GM23338 (cell line): ENCODE data around the gene PPP2R1A. TPM values are rescaled to one million over a fixed set of nuclear protein-coding genes. Genes with fewer than 3 reads are reported as not detected.

ENCODE experiments used
- ATAC-seq: fragments of 200-7000 bp; cut with Tn5 transposase; 3 replicates; pipeline ENCODE4 v1.9.1; 2020
- DNase-seq: peaks from one replicate; pipeline ENCODE4 v3.0.0-alpha.2; 2015; ENCODE audit warnings: low spot score
- H2AFZ ChIP-seq: fragments of 200-600 bp; sonication (generic); 2 replicates; pipeline ENCODE4 v1.8.0; 2016; ENCODE audit warnings: antibody characterized with exemption, mild to moderate bottlenecking, moderate library complexity
- H3F3A ChIP-seq: fragments of 200-600 bp; sonication (generic); replicated peaks from 2 replicates; pipeline ENCODE4 v1.8.0; 2017; ENCODE audit warnings: antibody characterized with exemption, mixed run types, low read depth
- H3K27ac ChIP-seq: fragments of 200-600 bp; sonication (generic); 2 replicates; pipeline ENCODE4 v1.6.1; 2016; ENCODE audit warnings: low read depth
- H3K27me3 ChIP-seq: fragments of 200-600 bp; sonication (generic); 2 replicates; pipeline ENCODE4 v1.8.0; 2016; ENCODE audit warnings: mild to moderate bottlenecking, mixed run types, moderate library complexity; ENCODE audit not compliant: insufficient read depth
- H3K36me3 ChIP-seq: fragments of 200-600 bp; sonication (generic); 2 replicates; pipeline ENCODE4 v1.8.0; 2016; ENCODE audit warnings: mild to moderate bottlenecking; ENCODE audit not compliant: insufficient read depth
- H3K4me1 ChIP-seq: fragments of 200-600 bp; sonication (generic); 2 replicates; pipeline ENCODE4 v1.8.0; 2016; ENCODE audit warnings: mild to moderate bottlenecking, moderate library complexity; ENCODE audit not compliant: insufficient read depth
- H3K4me2 ChIP-seq: fragments of 200-600 bp; sonication (generic); 2 replicates; pipeline ENCODE4 v1.7.1; 2017; ENCODE audit warnings: mixed run types
- H3K4me3 ChIP-seq: fragments of 200-600 bp; sonication (generic); 2 replicates; pipeline ENCODE4 v1.6.1; 2016; ENCODE audit warnings: mixed run types
- H3K79me2 ChIP-seq: fragments of 200-600 bp; sonication (generic); replicated peaks from 2 replicates; pipeline ENCODE4 v1.8.0; 2017; ENCODE audit warnings: mild to moderate bottlenecking; ENCODE audit not compliant: insufficient read depth
- H3K9me2 ChIP-seq: fragments of 200-600 bp; sonication (generic); 2 replicates; pipeline ENCODE4 v1.8.0; 2017; ENCODE audit not compliant: insufficient read depth
- H4K20me1 ChIP-seq: fragments of 200-600 bp; sonication (generic); replicated peaks from 2 replicates; pipeline ENCODE4 v1.8.0; 2017; ENCODE audit warnings: mild to moderate bottlenecking; ENCODE audit not compliant: insufficient read depth
- H3K27ac Mint-ChIP-seq: 2 replicates; pipeline ENCODE4 v1.8.0; 2020; ENCODE audit warnings: inconsistent platforms, mild to moderate bottlenecking, moderate library complexity, mixed read lengths
- H3K27me3 Mint-ChIP-seq: 3 replicates; pipeline ENCODE4 v1.8.0; 2022; ENCODE audit warnings: low read depth, mild to moderate bottlenecking, moderate library complexity, mixed read lengths, inconsistent platforms; ENCODE audit not compliant: insufficient read depth, poor library complexity
- H3K36me3 Mint-ChIP-seq: 3 replicates; pipeline ENCODE4 v1.8.0; 2021; ENCODE audit warnings: low read depth, mild to moderate bottlenecking, inconsistent platforms, moderate library complexity, mixed read lengths
- H3K4me1 Mint-ChIP-seq: 3 replicates; pipeline ENCODE4 v1.8.0; 2020; ENCODE audit warnings: mild to moderate bottlenecking, inconsistent platforms, mixed read lengths
- H3K4me3 Mint-ChIP-seq: 3 replicates; pipeline ENCODE4 v1.8.0; 2021; ENCODE audit warnings: moderate library complexity, mild to moderate bottlenecking, inconsistent platforms, mixed read lengths
- H3K9me3 Mint-ChIP-seq: 3 replicates; pipeline ENCODE4 v1.8.0; 2020; ENCODE audit warnings: moderate library complexity, mild to moderate bottlenecking, inconsistent platforms, mixed read lengths
- CREB1 ChIP-seq: fragments of 250-450 bp; sonication (Bioruptor Pico); IDR thresholded peaks from 2 replicates; pipeline ENCODE4 v1.5.0; 2020; ENCODE audit warnings: low read depth, mild to moderate bottlenecking, moderate library complexity
- EZH2 ChIP-seq: fragments of 200-600 bp; sonication (generic); IDR thresholded peaks from one replicate; pipeline ENCODE4 v1.8.0; 2017; ENCODE audit warnings: antibody characterized with exemption, mild to moderate bottlenecking, low read depth; ENCODE audit not compliant: unreplicated experiment
- JUNB ChIP-seq: IDR thresholded peaks from one replicate; pipeline ENCODE4 v1.6.1; 2016; ENCODE audit warnings: antibody characterized with exemption; ENCODE audit not compliant: unreplicated experiment
- POLR2AphosphoS5 ChIP-seq: IDR thresholded peaks from 2 replicates; pipeline ENCODE4 v1.6.1; 2016; ENCODE audit warnings: antibody characterized with exemption, low read depth
- STAT1 ChIP-seq: IDR thresholded peaks from one replicate; pipeline ENCODE4 v1.6.1; 2016; ENCODE audit warnings: antibody characterized with exemption; ENCODE audit not compliant: unreplicated experiment
- ZNF114 ChIP-seq: fragments of 250-450 bp; sonication (Bioruptor Pico); IDR thresholded peaks from 2 replicates; pipeline ENCODE4 v1.5.0; 2020; ENCODE audit warnings: mild to moderate bottlenecking, moderate library complexity
- ZNF331 ChIP-seq: fragments of 250-450 bp; sonication (Bioruptor Pico); IDR thresholded peaks from 2 replicates; pipeline ENCODE4 v1.5.0; 2020; ENCODE audit warnings: low read depth, mild to moderate bottlenecking, moderate library complexity
- polyA plus RNA-seq: library from polyadenylated mRNA; unstranded; fragments of >200 nt; fragmentation: Nextera tagmentation; extraction: Ambion mirVana; gene quantifications from 2 replicates; pipeline ENCODE4 v1.2.1, GENCODE V29; 2016
- total RNA-seq: library from RNA; depleted of rRNA; stranded (reverse); fragments of >200 nt; shearing (Covaris generic); gene quantifications from 2 replicates; pipeline ENCODE4 v1.2.3, GENCODE V29; 2014
- TF ChIP-seq, protein P1 (sequence below): IDR thresholded peaks from 2 replicates; pipeline ENCODE4 v1.6.1; 2016; ENCODE audit warnings: antibody characterized with exemption
- TF ChIP-seq, protein P2 (sequence below): fragments of 250-450 bp; sonication (Bioruptor Pico); IDR thresholded peaks from 2 replicates; pipeline ENCODE4 v1.5.0; 2020; ENCODE audit warnings: mild to moderate bottlenecking, moderate library complexity

Gene PPP2R1A
- total and polyA plus RNA-seq, 2 experiments from 2014 or later: 212 to 381 TPM

DNA sequence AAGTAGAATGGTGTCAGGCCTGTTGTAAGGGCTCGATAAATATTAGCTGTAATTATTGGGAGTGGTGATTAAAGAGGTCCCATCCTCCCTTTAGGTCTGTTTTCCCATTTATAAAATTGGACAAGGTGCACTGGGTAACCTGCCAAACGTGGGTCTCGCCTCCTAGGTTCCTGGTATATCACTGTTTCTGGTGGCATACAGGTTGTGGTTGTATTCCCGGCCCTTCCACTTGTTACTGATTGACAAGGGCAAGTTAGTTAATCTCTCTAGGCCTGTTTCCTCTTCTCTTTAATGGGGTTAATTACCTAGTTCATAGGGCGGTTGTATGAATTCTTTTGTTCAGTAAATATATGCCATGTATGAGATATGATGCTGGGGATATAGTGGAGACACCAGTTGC is 1.5 kb downstream of the PPP2R1A start:
- Histone ChIP-seq H3K27me3 (no peaks in the 10 kb centered on the region), H3K4me3 (peak overlapping the region; percentile 63), H3K4me2 (peak overlapping the region; percentile 97), H4K20me1 (peaks cover 19% of the 10 kb centered on the region), H3F3A (no peaks in the 10 kb centered on the region; the same call in 1 of the 2 replicates), H3K27ac (peak overlapping the region; percentile 74; the same call in 1 of the 2 replicates), H3K79me2 (peaks cover 61% of the 10 kb centered on the region), H3K4me1 (peaks cover 18% of the 10 kb centered on the region), H3K36me3 (peaks cover 11% of the 10 kb centered on the region), H3K9me2 (no peaks in the 10 kb centered on the region), H2AFZ (no peak overlapping the region)
- H3K27me3 Mint-ChIP-seq: peaks cover 10% of the 10 kb centered on the region
- ATAC-seq: no peak
- TF ChIP-seq POLR2AphosphoS5 (no peak), JUNB (no peak), EZH2 (no peak), ZNF331 (CRISPR knock-in tag) (no peak), ZNF114 (CRISPR knock-in tag) (no peak), CREB1 (CRISPR knock-in tag) (no peak), STAT1 (no peak)
- TF ChIP-seq, protein P1, sequence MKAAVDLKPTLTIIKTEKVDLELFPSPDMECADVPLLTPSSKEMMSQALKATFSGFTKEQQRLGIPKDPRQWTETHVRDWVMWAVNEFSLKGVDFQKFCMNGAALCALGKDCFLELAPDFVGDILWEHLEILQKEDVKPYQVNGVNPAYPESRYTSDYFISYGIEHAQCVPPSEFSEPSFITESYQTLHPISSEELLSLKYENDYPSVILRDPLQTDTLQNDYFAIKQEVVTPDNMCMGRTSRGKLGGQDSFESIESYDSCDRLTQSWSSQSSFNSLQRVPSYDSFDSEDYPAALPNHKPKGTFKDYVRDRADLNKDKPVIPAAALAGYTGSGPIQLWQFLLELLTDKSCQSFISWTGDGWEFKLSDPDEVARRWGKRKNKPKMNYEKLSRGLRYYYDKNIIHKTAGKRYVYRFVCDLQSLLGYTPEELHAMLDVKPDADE: no peak
- TF ChIP-seq, protein P2, sequence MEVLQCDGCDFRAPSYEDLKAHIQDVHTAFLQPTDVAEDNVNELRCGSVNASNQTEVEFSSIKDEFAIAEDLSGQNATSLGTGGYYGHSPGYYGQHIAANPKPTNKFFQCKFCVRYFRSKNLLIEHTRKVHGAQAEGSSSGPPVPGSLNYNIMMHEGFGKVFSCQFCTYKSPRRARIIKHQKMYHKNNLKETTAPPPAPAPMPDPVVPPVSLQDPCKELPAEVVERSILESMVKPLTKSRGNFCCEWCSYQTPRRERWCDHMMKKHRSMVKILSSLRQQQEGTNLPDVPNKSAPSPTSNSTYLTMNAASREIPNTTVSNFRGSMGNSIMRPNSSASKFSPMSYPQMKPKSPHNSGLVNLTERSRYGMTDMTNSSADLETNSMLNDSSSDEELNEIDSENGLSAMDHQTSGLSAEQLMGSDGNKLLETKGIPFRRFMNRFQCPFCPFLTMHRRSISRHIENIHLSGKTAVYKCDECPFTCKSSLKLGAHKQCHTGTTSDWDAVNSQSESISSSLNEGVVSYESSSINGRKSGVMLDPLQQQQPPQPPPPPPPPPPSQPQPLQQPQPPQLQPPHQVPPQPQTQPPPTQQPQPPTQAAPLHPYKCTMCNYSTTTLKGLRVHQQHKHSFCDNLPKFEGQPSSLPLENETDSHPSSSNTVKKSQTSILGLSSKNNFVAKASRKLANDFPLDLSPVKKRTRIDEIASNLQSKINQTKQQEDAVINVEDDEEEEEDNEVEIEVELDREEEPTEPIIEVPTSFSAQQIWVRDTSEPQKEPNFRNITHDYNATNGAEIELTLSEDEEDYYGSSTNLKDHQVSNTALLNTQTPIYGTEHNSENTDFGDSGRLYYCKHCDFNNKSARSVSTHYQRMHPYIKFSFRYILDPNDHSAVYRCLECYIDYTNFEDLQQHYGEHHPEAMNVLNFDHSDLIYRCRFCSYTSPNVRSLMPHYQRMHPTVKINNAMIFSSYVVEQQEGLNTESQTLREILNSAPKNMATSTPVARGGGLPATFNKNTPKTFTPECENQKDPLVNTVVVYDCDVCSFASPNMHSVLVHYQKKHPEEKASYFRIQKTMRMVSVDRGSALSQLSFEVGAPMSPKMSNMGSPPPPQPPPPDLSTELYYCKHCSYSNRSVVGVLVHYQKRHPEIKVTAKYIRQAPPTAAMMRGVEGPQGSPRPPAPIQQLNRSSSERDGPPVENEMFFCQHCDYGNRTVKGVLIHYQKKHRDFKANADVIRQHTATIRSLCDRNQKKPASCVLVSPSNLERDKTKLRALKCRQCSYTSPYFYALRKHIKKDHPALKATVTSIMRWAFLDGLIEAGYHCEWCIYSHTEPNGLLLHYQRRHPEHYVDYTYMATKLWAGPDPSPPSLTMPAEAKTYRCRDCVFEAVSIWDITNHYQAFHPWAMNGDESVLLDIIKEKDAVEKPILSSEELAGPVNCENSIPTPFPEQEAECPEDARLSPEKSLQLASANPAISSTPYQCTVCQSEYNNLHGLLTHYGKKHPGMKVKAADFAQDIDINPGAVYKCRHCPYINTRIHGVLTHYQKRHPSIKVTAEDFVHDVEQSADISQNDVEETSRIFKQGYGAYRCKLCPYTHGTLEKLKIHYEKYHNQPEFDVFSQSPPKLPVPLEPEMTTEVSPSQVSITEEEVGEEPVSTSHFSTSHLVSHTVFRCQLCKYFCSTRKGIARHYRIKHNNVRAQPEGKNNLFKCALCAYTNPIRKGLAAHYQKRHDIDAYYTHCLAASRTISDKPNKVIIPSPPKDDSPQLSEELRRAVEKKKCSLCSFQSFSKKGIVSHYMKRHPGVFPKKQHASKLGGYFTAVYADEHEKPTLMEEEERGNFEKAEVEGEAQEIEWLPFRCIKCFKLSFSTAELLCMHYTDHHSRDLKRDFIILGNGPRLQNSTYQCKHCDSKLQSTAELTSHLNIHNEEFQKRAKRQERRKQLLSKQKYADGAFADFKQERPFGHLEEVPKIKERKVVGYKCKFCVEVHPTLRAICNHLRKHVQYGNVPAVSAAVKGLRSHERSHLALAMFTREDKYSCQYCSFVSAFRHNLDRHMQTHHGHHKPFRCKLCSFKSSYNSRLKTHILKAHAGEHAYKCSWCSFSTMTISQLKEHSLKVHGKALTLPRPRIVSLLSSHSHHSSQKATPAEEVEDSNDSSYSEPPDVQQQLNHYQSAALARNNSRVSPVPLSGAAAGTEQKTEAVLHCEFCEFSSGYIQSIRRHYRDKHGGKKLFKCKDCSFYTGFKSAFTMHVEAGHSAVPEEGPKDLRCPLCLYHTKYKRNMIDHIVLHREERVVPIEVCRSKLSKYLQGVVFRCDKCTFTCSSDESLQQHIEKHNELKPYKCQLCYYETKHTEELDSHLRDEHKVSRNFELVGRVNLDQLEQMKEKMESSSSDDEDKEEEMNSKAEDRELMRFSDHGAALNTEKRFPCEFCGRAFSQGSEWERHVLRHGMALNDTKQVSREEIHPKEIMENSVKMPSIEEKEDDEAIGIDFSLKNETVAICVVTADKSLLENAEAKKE (CRISPR knock-in tag): no peak
- peaks cover 35% of the 10 kb centered on the region for H3K4me1 Mint-ChIP-seq
- DNase-seq: no peak
- H3K27ac Mint-ChIP-seq: peak overlapping the region; percentile 100
- H3K4me3 Mint-ChIP-seq: peak overlapping the region; percentile 99
- H3K9me3 Mint-ChIP-seq: no peaks in the 10 kb centered on the region; the same call in 1 of the 3 replicates
- H3K36me3 Mint-ChIP-seq: peaks cover 44% of the 10 kb centered on the region
